ENCODE measurements around the gene OTOGL.

The OTOGL gene

GRCh38 chr12:80353254-80353653, 253.9 kb downstream of the OTOGL start:
- Histone ChIP-seq H4K20me1 (no peaks in the 10 kb centered on the region), H3K9me3 (replicated peaks in 1 of 11) (no peaks in the 10 kb centered on the region), H3K27ac (no peak overlapping the region), H3K9ac (no peak overlapping the region), H3K4me2 (no peak overlapping the region), H3K4me3 (no peak overlapping the region), H3K4me1 (peaks cover 0 to 8% (median 0%) of the 10 kb centered on the region in 10 experiments; a peak in 3 of 20 replicates), H3K27me3 (no peaks in the 10 kb centered on the region), H3K36me3 (no peaks in the 10 kb centered on the region)
- TF ChIP-seq Cebpa-rat (IDR thresholded peaks at IDR 0.05): no peak

- Histone ChIP-seq H3K9me3 (replicated peaks in 1 of 11) (no peaks in the 10 kb centered on the region), H3K4me2 (peak overlapping the region in 2 of 11 experiments; percentile 21 to 35; a peak in 3 of 22 replicates), H3K27ac (no peak overlapping the region), H3K9ac (no peak overlapping the region), H3K27me3 (no peaks in the 10 kb centered on the region), H3K4me3 (no peak overlapping the region), H3K36me3 (no peaks in the 10 kb centered on the region), H3K4me1 (peaks cover 0 to 8% (median 0%) of the 10 kb centered on the region in 10 experiments; a peak in 3 of 20 replicates), H4K20me1 (no peaks in the 10 kb centered on the region)
- no peak for TF ChIP-seq Cebpa-rat (IDR thresholded peaks at IDR 0.05)
Measured at GRCh38 chr12:80356097-80356496, 256.8 kb downstream of the OTOGL start.

GRCh38 chr12:80359703-80360102, 260.4 kb downstream of the OTOGL start:
- H3K4me2 ChIP-seq: no peak overlapping the region
- no peak for TF ChIP-seq Cebpa-rat (IDR thresholded peaks at IDR 0.05)
- H4K20me1 ChIP-seq: no peaks in the 10 kb centered on the region

GRCh38 chr12:80364056-80364455, 264.7 kb downstream of the OTOGL start:
- Histone ChIP-seq H3K4me2 (no peak overlapping the region), H4K20me1 (no peaks in the 10 kb centered on the region), H3K4me3 (no peak overlapping the region), H3K9me3 (replicated peaks in 1 of 11) (peaks cover 0 to 6% (median 0%) of the 10 kb centered on the region in 11 experiments; a peak in 1 of 22 replicates), H3K4me1 (no peaks in the 10 kb centered on the region; a peak in 1 of 20 replicates), H3K27ac (no peak overlapping the region), H3K27me3 (no peaks in the 10 kb centered on the region), H3K36me3 (no peaks in the 10 kb centered on the region), H3K9ac (no peak overlapping the region)
- TF ChIP-seq Cebpa-rat (IDR thresholded peaks at IDR 0.05): no peak

More at GRCh38 chr12:80359703-80360102, 260.4 kb downstream of the OTOGL start:
- H3K4me1 ChIP-seq: peaks cover 0 to 8% (median 0%) of the 10 kb centered on the region in 10 experiments; a peak in 4 of 20 replicates
- H3K9me3 ChIP-seq (replicated peaks in 1 of 11): peaks cover 0 to 6% (median 0%) of the 10 kb centered on the region in 11 experiments; a peak in 1 of 22 replicates
- no peak overlapping the region for H3K4me3 ChIP-seq
- H3K27ac ChIP-seq: no peak overlapping the region
- no peaks in the 10 kb centered on the region for H3K36me3 ChIP-seq
- H3K27me3 ChIP-seq: no peaks in the 10 kb centered on the region
- no peak overlapping the region for H3K9ac ChIP-seq

- Histone ChIP-seq H3K9ac (no peak overlapping the region), H4K20me1 (no peaks in the 10 kb centered on the region), H3K4me1 (no peaks in the 10 kb centered on the region), H3K4me2 (no peak overlapping the region), H3K27ac (no peak overlapping the region), H3K9me3 (replicated peaks in 1 of 11) (no peaks in the 10 kb centered on the region), H3K36me3 (no peaks in the 10 kb centered on the region), H3K4me3 (no peak overlapping the region), H3K27me3 (no peaks in the 10 kb centered on the region)
- no peak for TF ChIP-seq Cebpa-rat (IDR thresholded peaks at IDR 0.05)
Measured at GRCh38 chr12:80373666-80374065, 274.3 kb downstream of the OTOGL start.

- Histone ChIP-seq H3K4me1 (no peaks in the 10 kb centered on the region), H3K36me3 (no peaks in the 10 kb centered on the region), H3K4me3 (no peak overlapping the region), H3K4me2 (no peak overlapping the region), H3K9ac (no peak overlapping the region), H4K20me1 (no peaks in the 10 kb centered on the region), H3K9me3 (replicated peaks in 1 of 11) (no peaks in the 10 kb centered on the region), H3K27me3 (no peaks in the 10 kb centered on the region), H3K27ac (no peak overlapping the region)
- TF ChIP-seq Cebpa-rat (IDR thresholded peaks at IDR 0.05): no peak
Measured at GRCh38 chr12:80374615-80375014, 275.3 kb downstream of the OTOGL start.

- no peaks in the 10 kb centered on the region for H4K20me1 ChIP-seq
- H3K27me3 ChIP-seq: no peaks in the 10 kb centered on the region
- no peak for TF ChIP-seq Cebpa-rat (IDR thresholded peaks at IDR 0.05)
- H3K4me2 ChIP-seq: no peak overlapping the region
- no peak overlapping the region for H3K27ac ChIP-seq
- H3K4me1 ChIP-seq: no peaks in the 10 kb centered on the region
- no peaks in the 10 kb centered on the region for H3K9me3 ChIP-seq (replicated peaks in 1 of 11)
- no peak overlapping the region for H3K9ac ChIP-seq
- no peaks in the 10 kb centered on the region for H3K36me3 ChIP-seq
- no peak overlapping the region for H3K4me3 ChIP-seq
Measured at GRCh38 chr12:80377140-80377794, 277.9 kb downstream of the OTOGL start.

GRCh38 chr12:80381121-80381520, 281.8 kb downstream of the OTOGL start:
- H3K4me2 ChIP-seq: no peak overlapping the region
- no peaks in the 10 kb centered on the region for H4K20me1 ChIP-seq
- H3K4me1 ChIP-seq: no peaks in the 10 kb centered on the region
- TF ChIP-seq Cebpa-rat (IDR thresholded peaks at IDR 0.05): no peak
- no peak overlapping the region for H3K9ac ChIP-seq
- H3K27me3 ChIP-seq: no peaks in the 10 kb centered on the region
- no peak overlapping the region for H3K27ac ChIP-seq
- no peak overlapping the region for H3K4me3 ChIP-seq
- no peaks in the 10 kb centered on the region for H3K36me3 ChIP-seq
- no peaks in the 10 kb centered on the region for H3K9me3 ChIP-seq (replicated peaks in 1 of 11)

GRCh38 chr12:80382254-80382653, 282.9 kb downstream of the OTOGL start:
- Histone ChIP-seq H3K4me3 (no peak overlapping the region), H3K4me1 (no peaks in the 10 kb centered on the region), H3K27ac (no peak overlapping the region), H3K27me3 (no peaks in the 10 kb centered on the region), H4K20me1 (no peaks in the 10 kb centered on the region), H3K4me2 (no peak overlapping the region), H3K9ac (no peak overlapping the region), H3K36me3 (no peaks in the 10 kb centered on the region), H3K9me3 (replicated peaks in 1 of 11) (no peaks in the 10 kb centered on the region)
- no peak for TF ChIP-seq Cebpa-rat (IDR thresholded peaks at IDR 0.05)

- no peak for TF ChIP-seq Cebpa-rat (IDR thresholded peaks at IDR 0.05)
- Histone ChIP-seq H4K20me1 (no peaks in the 10 kb centered on the region), H3K27me3 (no peaks in the 10 kb centered on the region), H3K4me2 (no peak overlapping the region), H3K4me1 (no peaks in the 10 kb centered on the region), H3K36me3 (no peaks in the 10 kb centered on the region), H3K9me3 (replicated peaks in 1 of 11) (peaks cover 0 to 5% (median 0%) of the 10 kb centered on the region in 11 experiments; a peak in 2 of 22 replicates), H3K9ac (no peak overlapping the region), H3K27ac (no peak overlapping the region), H3K4me3 (no peak overlapping the region)
Measured at GRCh38 chr12:80400571-80400991, 301.2 kb downstream of the OTOGL start.
